Neutrophil (primary cell): ENCODE data around the gene ALDH9A1.
A peak's percentile ranks its signal among the peaks of the same experiment; 100 is the strongest.

Experiments
- H3K27ac ChIP-seq: fragments of 200-600 bp; sonication (generic); 2 replicates; pipeline ENCODE4 v1.5.1; 2016; ENCODE audit warnings: mild to moderate bottlenecking, moderate library complexity
- H3K27me3 ChIP-seq: fragments of 200-600 bp; sonication (generic); 2 replicates; pipeline ENCODE4 v1.6.0; 2016; ENCODE audit warnings: mild to moderate bottlenecking
- H3K36me3 ChIP-seq: fragments of 200-600 bp; sonication (generic); 2 replicates; pipeline ENCODE4 v1.5.1; 2017
- H3K4me1 ChIP-seq, 2 experiments: fragments of 200-600 bp in 1 of 2; sonication (generic) in 1 of 2; 1 replicate in 1 of 2; 2 replicates in 1 of 2; pipeline versions ENCODE4 v1.5.1 to v1.6.1; 2013 to 2016; ENCODE audit warnings: low read depth in 1 of 2, low read length in 1 of 2, mild to moderate bottlenecking in 1 of 2, moderate library complexity in 1 of 2; ENCODE audit not compliant: control insufficient read depth in 1 of 2, insufficient read depth in 1 of 2
- H3K4me3 ChIP-seq, 2 experiments: fragments of 200-600 bp in 1 of 2; sonication (generic) in 1 of 2; 1 replicate in 1 of 2; 2 replicates in 1 of 2; pipeline ENCODE4 v1.5.1; 2013 to 2016; ENCODE audit warnings: low read depth in 1 of 2, low read length in 1 of 2, mild to moderate bottlenecking in 1 of 2, moderate library complexity in 1 of 2
- H3K9me3 ChIP-seq: fragments of 200-600 bp; sonication (generic); 2 replicates; pipeline ENCODE4 v1.5.1; 2016
- CTCF ChIP-seq: fragments of 200-600 bp; sonication (generic); IDR thresholded peaks from 2 replicates; pipeline ENCODE4 v1.5.1; 2016; ENCODE audit warnings: antibody characterized with exemption

The ALDH9A1 gene

GRCh38 chr1:165696625-165697100 is 1.7 kb downstream of the ALDH9A1 start:
- H3K9me3 ChIP-seq, result no peaks in the 10 kb centered on the region
- H3K4me3 ChIP-seq, result no peak overlapping the region
- no peaks in the 10 kb centered on the region for H3K27me3 ChIP-seq
- no peaks in the 10 kb centered on the region for H3K36me3 ChIP-seq
- H3K4me1 ChIP-seq, result peaks cover 17 to 19% of the 10 kb centered on the region in 2 experiments
- no peak for TF ChIP-seq CTCF
- peak overlapping the region; percentile 15 for H3K27ac ChIP-seq

GRCh38 chr1:165695031-165695430 is 3.3 kb downstream of the ALDH9A1 start:
- H3K4me3 ChIP-seq, result no peak overlapping the region
- H3K36me3 ChIP-seq, result peaks cover 11% of the 10 kb centered on the region
- no peaks in the 10 kb centered on the region for H3K27me3 ChIP-seq
- H3K9me3 ChIP-seq, result no peaks in the 10 kb centered on the region
- TF ChIP-seq CTCF, result no peak
- no peak overlapping the region for H3K27ac ChIP-seq
- H3K4me1 ChIP-seq, result peaks cover 17 to 19% of the 10 kb centered on the region in 2 experiments

- H3K36me3 ChIP-seq, result peaks cover 26% of the 10 kb centered on the region
- no peak for TF ChIP-seq CTCF
- no peak overlapping the region for H3K27ac ChIP-seq
- no peaks in the 10 kb centered on the region for H3K9me3 ChIP-seq
- no peaks in the 10 kb centered on the region for H3K4me1 ChIP-seq
- H3K4me3 ChIP-seq, result no peak overlapping the region
- no peaks in the 10 kb centered on the region for H3K27me3 ChIP-seq
Measured at GRCh38 chr1:165688046-165688445, 10.3 kb downstream of the ALDH9A1 start.

- TF ChIP-seq CTCF, result no peak
- no peak overlapping the region for H3K27ac ChIP-seq
- H3K27me3 ChIP-seq, result no peaks in the 10 kb centered on the region
- peaks cover 36% of the 10 kb centered on the region for H3K36me3 ChIP-seq
- H3K4me1 ChIP-seq, result no peaks in the 10 kb centered on the region
- no peaks in the 10 kb centered on the region for H3K9me3 ChIP-seq
- no peak overlapping the region for H3K4me3 ChIP-seq
Measured at GRCh38 chr1:165686971-165687433, 11.4 kb downstream of the ALDH9A1 start.

- TF ChIP-seq CTCF, result no peak
- H3K27me3 ChIP-seq, result no peaks in the 10 kb centered on the region
- no peaks in the 10 kb centered on the region for H3K4me1 ChIP-seq
- H3K4me3 ChIP-seq, result no peak overlapping the region
- H3K36me3 ChIP-seq, result peaks cover 43% of the 10 kb centered on the region
- H3K9me3 ChIP-seq, result no peaks in the 10 kb centered on the region
- H3K27ac ChIP-seq, result no peak overlapping the region
Measured at GRCh38 chr1:165686121-165686970, 12.0 kb downstream of the ALDH9A1 start.
